ENCODE results near the gene ZBTB18.

DNA sequence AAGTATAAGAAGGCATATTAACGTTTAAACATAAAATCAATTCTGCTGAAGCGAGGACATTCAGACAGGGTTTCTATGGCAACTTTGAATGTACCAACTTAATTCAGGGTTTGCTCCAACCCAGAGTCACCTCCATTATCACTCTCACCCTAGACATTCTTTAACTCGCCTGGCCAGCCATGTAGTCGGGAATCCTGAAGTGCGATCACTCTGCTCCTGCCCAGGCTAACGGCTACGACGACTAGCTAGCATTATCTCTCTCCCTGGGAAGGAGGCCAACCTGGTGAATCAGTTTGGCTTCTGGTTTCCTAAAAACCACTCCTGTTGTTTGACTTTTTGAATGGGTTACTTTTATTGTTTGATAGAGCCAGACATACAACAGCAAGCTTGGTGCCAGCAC lies 38.9 kb upstream of the ZBTB18 start:
- TF ChIP-seq POLR2AphosphoS5 (IDR thresholded peaks at IDR 0.05; ENCODE audit: low read depth, low read length) (no peak), TAF1 (IDR thresholded peaks at IDR 0.05; ENCODE audit: borderline replicate concordance, low read depth, low read length) (no peak), POLR2A (IDR thresholded peaks at IDR 0.05; ENCODE audit: low read depth, low read length) (no peak)

All from GM12892 (cell line).